GM19463 (cell line): ENCODE data around the gene SDC3.

Experiments
- ATAC-seq: cut with Tn5 transposase; IDR thresholded peaks from one replicate; pipeline ENCODE4 v1.9.1; 2021; ENCODE audit warnings: mild to moderate bottlenecking, moderate library complexity; ENCODE audit not compliant: unreplicated experiment

SDC3 gene

DNA sequence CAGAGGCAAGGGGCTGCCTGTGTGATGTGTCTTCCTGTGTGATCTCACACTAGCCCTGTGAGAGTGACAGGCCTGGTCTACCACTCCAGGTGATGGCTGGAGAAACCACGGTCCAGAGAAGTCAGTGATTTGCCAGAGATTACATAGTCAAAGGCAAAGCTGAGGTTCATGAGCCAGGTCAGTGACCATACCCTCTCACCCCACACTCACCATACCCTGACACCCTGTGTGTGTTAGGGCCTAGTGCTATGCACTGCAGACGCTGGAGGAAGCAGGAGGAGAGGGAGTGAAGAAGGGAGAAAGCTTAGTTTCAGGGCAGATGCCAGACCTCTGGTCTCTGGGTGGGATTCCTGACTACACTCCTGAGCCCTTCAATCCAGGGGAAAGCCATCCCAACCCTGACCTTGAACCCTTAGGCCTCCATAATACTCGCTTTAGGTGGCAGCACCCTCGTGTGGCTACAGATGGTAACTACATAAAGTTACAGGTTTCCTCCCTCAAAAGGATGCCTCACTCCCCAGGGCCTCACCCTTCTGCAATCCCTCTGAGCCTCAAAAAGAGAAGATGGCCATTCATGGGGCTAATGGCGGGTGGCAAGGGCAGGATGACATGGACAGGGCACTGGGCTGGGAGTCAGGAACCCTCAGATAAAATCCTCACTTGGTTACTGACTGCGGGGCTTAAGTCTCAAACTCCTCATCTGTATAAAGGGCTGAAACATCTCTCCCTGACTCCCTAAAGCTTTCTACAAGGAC lies 20.8 kb upstream of the SDC3 start:
- no peak for ATAC-seq

DNA sequence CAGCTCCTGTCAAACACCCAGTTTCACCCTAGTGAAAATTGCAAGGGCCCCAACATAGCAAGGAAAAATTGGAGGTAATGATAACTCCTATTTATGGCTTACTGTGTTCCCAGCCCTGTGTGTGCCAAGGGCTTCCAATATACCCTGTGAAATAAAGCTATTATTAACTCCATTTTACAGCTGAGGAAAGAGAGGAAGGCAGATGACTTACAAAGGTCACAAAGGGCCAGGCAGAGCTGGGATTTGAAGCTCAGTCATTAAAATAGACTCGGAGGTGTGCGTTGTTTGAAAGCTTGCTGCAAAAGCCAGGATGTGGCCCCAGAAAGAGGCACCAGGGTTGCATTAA lies 20.2 kb upstream of the SDC3 start:
- ATAC-seq = no peak

DNA sequence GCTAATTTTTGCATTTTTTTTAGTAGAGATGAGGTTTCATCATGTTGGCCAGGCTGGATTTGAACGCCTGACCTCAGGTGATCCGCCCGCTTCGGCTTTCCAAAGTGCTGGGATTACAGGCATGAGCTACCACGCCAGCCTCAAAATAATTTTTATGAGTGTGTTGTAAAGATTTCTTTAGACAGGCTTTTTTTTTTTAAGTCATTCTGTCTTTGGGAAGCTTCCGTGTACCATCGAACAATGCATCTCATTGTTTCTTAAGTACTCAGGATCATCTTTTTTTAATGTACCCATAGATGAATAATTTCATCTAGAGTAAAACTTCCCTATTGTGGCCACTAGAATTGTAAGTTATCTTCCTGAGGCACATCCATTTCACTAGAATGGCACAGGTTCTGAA lies 19.6 kb upstream of the SDC3 start:
- ATAC-seq = no peak

DNA sequence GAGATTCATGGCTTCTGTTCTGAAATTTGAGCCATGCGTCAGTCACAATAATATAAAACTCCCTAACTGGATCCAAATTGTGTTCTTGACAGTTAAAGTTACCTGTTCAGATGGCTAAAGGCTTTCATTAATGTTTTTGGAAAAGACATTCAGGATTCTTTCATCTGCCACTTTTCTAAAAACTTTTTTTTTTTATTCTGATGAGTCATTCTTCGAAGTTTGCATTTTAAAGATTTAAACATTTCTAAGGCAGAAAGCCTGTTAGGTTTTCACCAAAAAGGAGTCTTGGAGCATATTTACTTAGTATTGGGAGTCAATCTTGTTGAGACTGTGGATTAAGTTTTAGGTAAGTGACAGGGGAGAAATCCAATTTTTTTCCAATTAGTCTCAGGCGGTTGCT lies 18.9 kb upstream of the SDC3 start:
- ATAC-seq = no peak

DNA sequence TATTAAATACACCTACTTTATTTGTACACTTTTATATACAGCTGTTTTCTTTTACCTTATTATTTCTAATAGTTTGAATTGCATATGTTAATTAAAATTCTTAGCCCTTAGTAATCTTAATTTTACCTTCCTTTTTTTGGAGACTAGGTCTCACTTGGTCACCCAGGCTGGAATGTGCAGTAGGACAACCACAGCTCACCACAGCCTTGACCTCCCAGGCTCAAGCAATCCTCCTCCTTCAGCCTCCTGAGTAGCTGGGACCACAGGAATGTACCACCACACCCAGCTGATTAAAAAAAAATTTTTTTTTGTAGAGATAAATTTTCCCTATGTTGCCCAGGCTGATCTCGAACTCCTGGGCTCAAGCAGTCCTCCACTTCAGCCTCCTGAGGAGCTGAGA lies 15.0 kb upstream of the SDC3 start:
- no peak for ATAC-seq

DNA sequence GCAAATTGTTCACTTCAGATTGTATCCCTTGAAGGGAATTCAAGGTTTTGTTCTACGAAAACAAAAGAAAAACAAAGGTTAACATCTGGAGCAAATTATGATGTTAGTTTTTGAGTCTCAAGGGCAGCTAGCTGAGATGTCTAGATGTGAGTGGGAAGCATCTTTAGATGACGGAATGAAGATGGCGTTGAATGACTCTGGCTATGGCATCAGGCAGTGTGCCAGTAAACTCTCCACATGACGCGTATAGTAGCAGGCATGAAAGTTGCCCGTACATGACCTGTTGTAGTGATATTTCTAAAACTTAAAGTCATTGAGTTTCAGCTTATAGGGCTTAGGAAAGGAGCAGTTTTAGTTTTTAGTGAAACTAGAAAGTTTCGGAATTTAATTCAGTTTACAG lies 12.3 kb upstream of the SDC3 start:
- no peak for ATAC-seq

DNA sequence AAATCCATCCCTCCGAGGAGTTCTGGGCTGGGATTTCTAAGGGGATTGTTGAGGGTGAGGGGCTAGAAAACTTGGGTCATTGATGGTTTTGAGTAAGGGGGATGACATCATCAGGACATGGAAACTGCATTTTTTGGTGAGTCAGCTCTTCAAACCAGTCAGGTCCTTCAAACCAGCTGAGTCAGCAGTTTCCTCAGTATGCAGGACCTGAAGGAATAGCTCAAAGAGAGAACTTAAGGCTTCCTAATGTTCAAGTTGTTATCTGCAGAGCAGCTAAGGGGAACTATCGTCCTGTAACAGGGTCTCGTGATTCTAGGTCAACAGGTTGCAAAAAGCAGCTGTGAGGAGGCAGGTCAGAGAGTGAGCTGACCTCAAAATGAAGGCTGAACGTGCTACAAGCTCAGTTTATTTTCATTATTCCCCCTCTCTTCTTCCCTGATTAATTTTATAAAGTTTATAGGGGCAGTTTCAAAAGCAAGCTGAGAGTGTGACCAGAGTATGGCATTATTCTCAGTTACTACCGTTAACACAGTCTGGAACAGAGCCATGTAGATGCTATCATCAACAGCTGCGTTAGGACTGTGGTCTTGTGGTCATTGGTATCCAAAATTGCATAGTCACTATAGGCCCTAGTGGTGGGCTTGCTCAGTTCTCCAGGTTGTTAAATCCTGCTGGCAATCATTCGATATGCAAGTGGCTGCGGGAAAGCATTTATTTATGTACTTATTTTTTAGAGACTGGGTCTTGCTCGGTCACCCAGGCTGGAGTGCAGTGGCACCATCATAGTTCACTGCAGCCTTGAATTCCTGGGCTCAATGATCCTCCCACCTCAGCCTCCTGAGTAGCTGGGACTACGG lies 10.7 kb upstream of the SDC3 start:
- no peak for ATAC-seq

DNA sequence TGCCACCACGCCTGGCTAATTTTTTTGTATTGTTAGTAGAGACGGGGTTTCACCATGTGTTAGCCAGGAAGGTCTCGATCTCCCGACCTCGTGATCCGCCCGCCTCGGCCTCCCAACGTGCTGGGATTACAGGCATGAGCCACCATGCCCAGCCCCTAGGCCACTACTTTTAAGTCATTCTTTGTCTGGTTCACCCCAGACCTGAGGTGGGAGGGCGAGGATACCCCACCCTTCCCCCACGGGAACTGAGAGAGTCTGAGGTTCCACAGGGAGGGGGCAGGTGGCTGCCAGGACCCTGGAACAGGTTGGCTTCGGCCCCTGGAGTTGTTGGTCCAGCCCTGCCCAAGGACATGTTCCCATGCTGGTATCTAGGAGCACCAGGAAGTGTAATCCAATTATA lies 7.7 kb upstream of the SDC3 start:
- ATAC-seq = no peak

DNA sequence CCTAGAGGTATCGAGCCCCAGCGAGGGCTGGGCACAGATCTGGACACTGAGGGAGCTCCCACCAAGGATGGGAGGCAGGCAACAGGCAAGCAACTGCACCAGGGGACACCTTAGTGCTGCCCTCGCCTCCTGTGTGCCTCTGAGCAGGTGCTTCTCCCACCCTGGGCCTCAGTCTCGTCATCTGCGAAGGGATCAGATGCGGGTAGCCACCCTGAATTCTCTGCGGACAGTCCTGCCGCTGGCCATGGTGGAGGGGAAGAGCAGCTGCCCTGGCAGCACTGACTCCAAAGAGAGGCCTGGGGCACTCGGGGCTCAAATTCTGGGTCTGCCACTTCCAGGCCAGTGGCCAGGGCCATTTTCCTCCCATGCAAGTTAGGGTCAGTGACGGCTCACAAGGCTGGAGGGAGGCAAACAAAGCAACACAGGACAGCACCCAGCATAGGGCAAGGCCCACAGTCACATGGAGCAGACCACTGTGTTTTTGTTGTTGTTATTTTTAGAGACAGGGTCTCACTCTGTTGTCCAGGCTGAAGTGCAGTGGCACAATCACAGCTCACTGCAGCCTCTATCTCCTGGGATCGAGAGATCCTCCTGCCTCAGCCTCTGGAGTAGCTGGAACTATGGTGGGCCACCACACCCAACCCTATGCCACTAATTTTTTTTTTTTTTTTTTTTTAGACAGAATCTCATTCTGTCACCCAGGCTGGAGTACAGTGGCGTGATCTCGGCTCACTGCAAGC lies 7.1 kb upstream of the SDC3 start:
- no peak for ATAC-seq

DNA sequence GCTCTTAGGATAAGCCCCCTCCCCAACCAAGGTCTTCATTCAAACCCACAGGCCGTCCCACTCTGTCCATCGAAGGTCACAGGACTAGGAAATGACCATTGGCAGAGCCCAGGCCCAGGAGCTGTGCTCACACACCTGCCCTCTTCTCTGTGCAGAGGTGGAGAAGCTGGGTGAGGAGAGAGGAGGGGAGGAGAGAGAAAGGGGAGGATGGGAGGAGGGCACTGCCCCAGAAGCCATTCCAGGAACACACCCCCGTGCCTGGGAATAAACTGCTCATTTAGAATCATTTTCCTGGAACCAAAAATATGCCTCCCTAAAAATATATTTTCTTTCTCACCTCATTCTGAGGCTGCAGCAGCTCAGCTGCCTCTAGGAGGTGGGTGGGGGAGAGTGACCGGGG lies 6.4 kb upstream of the SDC3 start:
- no peak for ATAC-seq

DNA sequence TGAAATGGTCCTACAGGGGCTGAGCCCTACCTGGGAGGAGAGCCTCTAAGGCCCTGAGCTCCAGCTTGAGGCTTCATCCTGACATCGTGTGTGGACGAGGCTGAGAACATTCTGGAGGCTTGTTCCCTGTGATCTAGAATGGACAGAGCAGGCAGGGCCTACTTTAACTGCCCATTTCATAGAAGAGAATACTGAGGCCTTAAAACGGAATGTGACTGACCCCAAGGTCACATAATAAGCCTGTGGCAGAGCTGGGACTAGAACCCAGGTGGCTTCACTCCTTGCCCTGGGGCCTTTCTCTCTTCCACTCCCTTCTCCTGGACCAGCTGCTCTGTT lies 6.0 kb upstream of the SDC3 start:
- ATAC-seq = no peak

DNA sequence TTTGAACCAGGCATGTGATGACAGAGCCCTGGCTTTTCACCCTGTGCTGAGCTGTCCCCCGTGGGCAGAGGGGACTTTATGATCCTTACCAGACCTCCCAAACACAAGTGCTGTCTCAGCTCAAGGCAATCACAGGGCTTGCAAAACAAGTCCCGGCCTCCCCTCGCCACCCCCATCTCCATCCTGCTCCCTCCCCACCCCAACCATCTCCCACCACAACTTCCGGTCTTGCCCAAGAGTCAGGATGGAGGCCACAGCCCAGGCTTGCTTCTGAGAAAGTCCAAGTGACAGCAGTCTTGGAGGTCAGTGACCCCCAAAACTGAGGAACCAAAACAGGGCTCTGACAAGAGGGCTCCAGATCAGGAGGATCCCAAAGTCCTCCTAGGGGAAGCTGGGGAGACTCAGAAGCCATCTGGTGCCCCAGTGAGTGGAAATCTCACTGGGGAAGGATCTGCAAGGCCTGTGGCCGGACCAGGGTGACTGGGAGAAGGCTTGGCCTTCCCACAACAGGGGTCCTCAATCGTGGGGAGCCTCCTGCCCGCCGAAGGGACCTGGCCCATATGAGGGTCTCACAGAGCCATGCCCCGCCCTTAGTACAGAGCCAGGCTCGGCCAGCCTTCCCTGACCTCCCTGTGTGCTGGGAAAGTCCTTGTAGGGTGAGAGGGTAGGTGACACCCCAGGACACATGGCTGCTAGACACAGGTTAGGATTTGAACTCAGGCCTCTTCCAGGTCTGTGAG lies 4.5 kb upstream of the SDC3 start:
- ATAC-seq = no peak

DNA sequence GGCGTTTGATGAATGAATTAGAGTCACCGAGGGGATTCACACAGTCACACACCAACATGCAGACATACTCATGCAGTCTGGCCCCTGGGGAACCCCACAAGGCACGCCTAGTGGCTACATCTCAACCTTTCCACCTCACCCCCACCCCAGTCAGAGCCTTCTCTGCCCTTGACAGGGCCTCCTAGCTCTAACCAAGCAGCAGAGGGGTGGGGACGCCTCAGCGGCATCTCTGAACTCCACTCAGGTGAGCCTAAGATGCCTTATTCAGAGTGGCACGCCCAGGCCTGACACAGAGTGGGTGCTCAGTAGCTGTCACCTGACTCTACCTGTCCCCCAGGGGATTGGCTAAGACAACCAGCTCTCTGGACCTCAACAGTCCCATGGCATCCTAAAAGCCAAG lies 3.7 kb upstream of the SDC3 start:
- ATAC-seq = no peak

DNA sequence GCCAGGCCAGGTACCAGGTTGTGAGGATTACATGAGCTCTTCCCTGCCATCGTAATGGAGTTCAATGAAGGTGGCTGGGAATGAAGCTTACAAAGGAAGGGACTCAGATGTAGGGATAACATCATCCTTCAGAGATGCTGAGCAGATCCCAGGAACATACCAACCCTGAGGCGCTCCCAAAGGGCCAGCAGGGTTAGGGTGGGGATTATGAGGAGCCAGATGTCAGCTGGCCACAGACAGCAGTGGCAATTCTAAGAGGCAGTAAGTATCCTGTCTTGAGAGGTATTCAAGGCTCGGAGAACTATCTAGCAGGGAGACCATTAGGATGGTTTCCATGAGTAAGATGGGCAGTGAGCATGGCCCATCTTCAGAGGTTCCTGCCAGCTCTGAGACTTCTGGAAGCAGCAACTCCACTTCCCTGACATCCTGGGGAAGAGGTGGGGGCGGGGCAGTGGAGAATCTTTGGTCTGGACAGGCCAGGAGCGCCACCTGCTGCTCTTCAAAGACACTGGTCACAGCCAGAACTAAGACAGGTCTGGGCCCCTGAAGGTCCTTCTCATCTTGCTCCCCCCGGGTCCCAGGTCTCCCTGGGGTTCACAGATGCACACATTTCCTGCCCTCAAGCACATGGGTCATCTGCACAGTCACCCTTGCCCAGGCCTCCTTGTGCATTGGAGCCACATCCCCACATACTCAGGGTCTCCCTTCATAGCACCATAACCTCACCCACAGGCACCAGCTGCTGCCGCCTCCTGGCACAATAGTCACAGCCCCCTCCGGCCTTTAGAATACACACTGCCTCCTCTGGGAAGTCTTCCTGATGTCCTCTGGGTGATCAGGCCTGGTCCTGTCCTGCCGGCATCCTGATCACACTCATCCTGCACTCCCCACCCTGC lies 2.7 kb upstream of the SDC3 start:
- ATAC-seq = no peak

DNA sequence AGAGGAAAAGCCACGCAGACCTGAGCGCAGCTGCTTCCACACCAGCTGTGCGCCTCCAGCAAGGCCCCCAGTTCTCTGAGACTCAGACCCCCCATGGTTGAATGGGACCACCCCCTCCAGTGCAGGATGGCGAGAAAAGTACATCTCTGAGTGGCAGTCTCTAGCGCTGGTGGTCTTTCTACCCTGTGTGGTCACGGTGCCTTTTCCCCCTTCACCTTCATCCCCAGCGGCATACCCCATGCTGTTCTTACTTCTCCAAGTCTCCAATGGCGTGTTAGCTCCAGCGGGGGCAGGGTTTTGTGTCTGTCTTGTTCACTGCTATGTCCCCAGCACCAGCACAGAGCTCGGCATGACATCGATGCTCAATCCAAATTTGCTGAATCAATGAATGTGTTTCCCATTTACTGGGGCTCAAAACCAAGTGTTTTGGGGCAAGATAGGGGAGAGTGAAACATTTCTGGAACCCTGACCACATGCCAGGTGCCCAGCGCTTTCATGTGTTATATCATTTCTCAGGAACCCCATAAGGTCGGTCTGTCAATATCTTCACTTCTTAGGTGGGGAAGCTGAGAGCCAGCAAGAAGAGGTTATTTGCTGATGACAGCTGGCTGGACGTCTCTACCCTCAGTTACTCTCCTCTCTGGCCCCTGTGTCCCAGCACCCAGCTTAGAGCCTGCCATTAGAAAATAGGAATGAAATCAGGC lies 959 bp upstream of the SDC3 start:
- ATAC-seq = no peak

DNA sequence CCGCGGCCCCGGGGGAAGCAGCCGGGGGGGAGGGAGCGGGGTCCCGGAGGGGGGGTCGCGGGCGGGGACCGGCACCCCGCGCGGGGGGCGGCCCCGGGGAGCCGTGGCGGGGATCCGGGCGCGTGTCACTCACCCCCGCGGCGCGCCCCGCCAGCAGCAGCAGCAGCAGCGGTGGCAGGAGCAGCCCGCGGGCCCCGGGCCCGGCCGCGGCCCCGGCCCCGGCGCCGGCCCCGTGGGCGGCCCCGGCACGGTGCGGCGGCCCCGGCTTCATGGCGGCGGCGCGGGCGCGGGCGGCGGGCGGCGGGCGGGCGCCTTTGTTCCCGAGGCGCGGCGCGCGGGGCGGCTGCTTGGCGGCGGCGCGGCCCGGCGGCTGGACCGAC lies 252 bp downstream of the SDC3 start:
- ATAC-seq = no peak

DNA sequence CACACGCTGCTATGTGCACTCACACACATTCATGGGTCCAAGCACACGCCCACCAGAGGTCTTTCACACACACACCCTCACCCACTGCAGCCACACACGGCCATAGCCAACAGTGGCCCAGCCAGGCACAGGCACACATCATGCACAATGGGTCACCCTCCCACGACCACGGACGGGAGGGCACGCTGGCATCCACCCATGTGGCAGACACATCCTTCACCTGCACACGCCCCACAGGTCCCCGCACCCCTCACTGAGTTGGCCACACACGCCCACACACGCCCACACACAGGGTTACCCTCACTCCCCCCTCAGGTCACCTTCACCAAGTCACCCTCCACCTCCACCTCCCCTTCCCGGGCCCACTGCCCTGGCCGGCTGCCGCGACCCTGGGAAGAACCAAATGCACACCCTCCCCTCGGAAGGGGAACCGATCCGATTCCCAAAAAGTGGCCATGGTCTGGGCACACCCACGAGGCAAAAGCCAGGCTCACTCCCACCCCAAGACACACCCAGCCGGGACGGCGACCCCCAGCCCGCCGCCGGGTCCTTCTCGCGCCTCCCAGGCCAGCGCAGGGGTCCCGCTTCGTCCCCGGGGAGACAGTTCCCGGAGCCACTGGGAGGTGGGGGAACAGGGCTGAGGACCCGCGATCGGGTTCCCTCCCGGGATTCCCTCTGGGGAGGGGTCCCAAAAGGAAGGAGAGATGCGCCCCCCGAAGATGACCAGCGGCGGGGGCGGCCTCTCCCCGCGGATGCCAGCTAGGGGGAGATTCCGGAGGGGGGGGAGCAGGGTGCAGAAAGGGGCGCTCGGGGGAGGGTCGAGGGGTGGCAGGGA lies 860 bp downstream of the SDC3 start:
- no peak for ATAC-seq

DNA sequence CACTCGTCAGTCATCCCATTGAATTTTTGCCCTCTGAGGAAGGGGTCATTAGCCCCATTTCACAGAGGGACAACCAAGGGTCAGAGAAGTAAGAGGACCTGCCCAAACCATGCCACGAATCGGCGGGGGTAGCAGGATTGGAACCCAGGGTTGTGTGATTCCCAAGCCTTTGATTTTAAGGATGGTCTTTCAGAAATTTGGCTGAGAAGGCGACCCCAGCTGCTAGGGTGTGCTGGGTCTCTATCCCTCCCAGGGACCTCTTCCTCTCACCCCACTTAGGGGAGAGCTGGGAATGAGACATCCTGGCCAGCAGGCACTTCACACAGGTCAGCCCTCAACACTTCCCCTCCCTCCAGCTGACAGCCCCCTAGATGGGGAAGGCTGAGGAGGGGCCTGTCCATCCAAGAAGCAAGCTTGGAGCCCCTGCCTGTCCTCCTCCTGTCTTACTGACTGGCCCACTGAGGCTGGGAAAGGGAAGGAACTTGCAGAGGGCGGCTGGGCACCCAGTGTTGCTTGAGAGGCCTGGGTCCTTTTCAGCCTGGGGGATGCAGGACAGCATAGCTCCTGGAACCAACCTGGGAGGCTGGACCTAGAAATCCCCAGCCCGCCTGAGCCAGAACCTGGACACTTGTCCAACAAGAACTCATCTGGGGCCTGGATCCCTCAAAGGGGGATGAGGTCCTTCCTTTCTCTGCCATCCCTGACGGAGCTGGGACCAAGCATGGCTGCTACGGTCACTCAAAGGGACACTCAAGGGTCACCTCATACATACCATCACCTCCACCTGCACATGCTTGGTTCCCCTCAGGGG lies 1.7 kb downstream of the SDC3 start:
- ATAC-seq = no peak
